GM10847 (cell line): ENCODE data around the gene RPP30.

Source experiments
- POLR2A ChIP-seq: IDR thresholded peaks from 2 replicates; pipeline ENCODE4 v1.6.1; 2011; ENCODE audit not compliant: insufficient read length; ENCODE audit errors: extremely low read depth

RPP30 gene

DNA sequence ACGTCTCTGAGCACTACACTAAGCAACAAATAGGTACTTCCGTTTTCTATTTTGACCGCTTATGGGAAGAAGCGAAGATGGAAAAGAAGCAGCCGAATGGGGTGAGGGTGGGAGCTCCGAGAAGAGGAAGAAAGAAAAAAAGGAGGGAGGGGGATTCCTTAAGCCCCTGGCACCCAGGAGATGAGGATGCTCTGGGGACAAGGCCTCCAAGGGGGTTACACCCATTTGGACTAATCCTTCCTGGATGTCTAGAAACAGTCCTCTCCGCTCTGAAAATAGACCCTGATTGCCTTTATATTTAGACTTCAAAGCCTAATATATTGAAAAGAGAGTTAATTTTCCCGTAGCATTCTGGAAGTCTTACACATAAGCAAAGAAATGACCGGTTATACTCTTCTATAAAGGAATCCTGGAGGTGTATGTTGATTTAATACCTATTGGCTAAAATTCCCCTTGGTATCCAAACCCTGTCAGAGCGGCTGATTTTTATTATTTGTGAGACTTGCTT, 13.3 kb upstream of the RPP30 start:
- no peak for TF ChIP-seq POLR2A

DNA sequence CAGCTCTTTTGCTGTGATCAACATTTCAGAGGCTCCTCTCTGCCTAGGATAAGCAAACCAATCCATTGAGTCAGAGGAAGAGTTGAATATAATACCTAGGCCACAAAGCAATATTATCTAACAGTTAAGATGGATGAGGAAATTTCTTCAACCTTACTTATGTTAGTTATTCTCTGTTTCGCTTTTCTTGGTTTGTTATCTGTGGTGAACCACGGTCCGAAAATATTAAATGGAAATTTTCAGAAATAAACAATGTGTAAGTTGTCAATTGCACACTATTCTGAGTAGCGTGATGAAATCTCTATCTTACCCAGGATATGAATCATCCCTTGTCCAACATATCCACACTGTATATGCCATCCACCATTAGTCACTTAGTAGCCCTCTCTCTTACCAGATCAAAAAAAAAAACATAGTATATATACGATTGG, 12.4 kb upstream of the RPP30 start:
- no peak for TF ChIP-seq POLR2A

DNA sequence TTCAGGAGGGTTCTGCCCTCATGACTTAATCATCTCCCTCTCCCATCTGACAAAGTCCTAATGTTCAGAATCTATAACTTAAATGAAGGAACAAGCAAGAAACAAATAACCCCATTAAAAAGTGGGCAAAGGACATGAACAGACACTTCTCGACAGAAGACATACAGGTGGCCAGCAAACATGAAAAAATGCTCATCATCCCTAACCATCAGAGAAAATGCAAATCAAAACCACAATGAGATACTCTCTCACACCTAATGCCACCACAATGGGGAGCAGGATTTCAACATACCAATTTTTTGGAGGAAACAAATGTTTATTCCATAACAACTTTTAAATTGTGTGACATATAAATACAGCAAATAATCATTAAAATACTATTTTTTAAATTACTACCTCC, 11.0 kb upstream of the RPP30 start:
- TF ChIP-seq POLR2A: no peak

DNA sequence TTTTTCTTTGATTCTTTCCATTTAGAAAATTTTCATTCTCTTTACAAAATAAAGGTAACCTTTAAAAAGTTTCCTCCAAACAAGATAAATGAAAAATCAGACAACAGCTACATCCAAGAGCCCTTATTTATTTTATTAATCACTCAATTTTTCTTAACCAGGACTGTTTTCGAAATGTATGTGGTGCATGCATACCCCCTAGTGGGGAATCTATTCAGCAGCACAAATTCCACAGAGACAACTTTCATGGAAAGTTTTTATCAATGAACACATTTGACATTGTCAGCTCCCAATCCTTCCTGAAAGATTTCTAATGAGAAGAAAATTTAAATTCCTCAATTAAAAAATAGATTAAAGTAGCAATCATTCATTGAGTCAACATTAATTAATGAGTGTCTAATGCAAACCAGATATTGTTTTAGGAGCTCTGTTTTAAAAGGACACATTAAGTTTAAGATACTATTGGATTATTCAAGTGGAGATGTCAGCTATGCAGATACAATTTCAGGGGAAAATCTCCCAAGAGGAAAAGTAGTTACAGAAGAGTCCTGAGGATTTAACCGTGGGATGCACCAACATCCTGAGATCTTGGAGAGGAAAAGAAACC, 8.8 kb upstream of the RPP30 start:
- no peak for TF ChIP-seq POLR2A

DNA sequence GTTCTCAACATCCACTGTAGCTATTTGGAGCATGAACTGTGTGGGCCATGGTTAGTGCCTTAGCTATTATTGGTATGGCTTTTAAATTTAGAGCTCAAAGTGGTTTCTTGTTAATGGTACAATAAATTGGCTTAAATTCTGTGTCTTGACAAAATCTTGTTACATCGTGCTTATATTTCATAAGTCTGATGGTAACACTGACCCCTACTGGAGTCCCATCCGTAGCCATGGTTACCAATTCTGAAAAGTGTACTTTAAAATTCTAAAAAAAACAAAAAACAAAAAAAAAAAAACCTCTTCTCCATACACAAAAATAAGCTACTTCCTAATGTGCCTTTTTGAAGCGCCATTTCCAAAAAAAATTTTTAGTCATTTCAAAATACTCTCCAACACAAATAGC, 6.4 kb upstream of the RPP30 start:
- no peak for TF ChIP-seq POLR2A

DNA sequence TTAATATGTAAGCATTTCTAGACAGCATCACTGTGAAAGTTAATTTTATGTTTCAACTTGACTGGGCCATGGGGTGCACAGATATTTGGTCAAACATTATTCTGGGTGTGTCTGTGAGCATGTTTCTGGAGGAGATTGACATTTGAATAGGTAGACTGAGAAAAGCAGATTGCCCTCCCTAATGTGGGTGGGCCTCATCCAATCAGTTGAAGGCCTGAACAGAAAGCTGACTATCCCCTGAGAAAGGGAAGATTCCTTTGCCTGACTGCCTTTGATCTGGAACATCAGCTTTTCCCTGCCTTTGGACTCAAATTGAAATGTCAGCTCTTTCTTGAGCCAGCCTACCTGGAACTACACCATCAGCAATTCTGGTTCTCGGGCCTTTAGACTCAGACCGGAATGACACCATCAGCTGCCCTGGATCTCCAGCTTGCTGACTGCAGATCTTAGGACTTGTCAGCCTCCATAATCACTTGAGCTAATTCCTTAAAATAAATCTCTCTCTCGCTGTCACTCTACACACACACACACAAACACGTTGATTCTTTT, 5.7 kb upstream of the RPP30 start:
- TF ChIP-seq POLR2A: no peak

DNA sequence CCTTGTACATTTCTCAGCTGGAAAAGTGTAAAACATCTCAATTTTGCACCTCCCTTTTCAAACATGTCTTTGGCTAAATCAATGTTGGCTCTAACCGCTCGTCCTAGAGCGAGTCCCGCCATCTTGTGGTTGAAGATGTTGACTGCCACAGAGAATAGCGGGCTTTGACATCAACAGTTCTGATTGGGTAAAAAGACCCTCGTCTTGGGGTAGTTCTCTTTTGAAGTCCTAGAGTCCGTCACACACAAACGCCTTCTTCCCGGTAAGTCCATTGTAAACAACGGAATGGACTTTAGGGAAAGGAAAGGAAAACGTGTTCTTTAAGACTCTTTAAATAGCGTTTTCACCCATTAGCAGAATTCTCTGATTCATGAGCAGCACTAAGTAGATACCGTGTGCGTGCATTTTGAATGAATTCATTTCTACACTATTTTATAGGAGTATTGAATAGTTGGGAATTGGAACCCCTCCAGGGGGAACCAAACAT, 452 bp upstream of the RPP30 start:
- no peak for TF ChIP-seq POLR2A

DNA sequence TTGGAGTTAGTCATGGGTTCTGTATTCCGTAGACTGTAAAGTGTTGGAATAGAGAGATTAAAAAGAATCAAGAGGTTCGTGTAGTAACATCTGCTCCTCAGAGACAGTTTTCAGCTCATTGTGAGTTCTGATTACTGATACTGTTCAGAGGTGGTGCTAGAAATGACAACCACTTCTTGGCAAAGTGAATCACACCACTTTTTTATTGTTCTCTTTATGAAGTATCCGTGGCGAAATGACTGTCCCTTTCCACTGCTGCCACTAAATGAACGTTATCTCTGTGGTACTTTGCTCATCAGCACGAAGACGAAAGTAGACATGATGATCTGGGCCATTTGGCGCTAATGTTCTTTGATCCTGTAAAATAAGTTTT, 860 bp downstream of the RPP30 start:
- TF ChIP-seq POLR2A: no peak

DNA sequence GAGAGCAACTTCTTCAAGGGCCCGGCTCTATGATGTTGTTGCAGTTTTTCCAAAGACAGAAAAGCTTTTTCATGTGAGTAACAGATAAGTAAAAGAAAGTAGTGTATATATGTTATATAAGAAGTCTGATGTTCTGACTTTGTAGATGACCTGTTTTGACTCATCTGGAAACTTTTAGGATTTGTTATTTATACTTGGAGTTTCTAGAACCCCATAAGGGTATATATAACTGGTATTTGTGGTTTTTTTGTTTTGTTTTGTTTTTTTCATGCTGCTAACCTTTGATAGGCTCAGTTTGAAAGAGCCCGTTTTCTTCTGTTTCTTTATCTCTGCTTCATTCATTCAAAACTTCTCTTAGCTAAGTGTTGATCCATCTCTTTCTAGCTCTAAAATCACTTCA, 7.3 kb downstream of the RPP30 start:
- no peak for TF ChIP-seq POLR2A

DNA sequence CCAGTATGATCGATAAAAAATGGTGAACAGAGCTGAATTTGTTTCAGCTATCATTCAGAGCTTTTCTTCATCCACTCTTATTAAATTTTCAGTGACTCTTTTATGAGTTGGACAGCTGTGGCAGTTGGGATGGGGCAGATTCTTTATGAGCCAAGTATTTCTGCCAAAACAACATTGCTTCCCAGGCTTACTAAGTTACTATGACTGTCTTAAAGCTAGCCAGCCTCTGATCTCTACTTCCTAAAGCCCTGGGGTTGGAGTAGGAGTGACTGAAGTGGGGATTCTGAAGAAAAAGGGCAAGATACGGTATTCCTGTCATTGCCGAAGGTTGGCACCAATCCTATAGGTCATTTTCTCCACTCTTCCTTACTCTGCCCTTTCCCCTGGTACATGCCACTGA, 12.7 kb downstream of the RPP30 start:
- TF ChIP-seq POLR2A: no peak

DNA sequence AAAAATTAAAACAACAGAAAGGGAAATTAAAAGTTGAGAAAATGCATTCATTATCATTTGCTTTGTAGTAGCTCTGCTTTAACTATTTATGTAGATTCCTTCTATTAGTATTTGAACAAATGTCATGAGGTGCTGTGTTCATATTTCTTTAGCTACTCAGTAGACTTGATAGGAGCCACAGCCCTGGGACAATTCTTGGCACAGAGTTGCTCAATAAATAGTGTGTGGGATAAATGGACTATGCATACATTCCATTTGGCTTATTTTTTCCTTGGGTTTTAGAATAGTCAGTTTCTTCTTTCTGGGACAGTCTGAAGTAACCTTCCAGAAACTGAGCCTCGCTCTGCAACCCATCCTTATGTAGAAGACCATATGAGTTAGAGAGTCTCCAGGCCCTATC, 13.4 kb downstream of the RPP30 start:
- TF ChIP-seq POLR2A: no peak

DNA sequence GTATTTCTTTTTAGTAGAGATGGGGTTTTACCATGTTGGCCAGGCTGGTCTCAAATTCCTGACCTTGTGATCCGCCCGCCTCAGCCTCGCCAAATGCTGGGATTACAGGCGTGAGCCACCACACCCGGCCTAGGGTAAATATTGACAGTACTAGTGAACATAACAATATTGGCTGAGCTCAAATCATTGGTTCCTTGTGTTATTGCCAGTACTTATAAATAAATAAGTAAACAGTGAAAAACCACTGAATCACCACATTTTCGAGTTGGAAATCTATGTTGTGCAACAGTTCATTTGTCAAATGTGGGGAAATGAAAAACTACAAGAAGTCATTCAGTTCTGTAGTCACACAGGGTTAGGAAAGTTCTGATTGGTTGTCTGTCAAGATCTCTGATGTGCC, 15.8 kb downstream of the RPP30 start:
- TF ChIP-seq POLR2A: no peak

DNA sequence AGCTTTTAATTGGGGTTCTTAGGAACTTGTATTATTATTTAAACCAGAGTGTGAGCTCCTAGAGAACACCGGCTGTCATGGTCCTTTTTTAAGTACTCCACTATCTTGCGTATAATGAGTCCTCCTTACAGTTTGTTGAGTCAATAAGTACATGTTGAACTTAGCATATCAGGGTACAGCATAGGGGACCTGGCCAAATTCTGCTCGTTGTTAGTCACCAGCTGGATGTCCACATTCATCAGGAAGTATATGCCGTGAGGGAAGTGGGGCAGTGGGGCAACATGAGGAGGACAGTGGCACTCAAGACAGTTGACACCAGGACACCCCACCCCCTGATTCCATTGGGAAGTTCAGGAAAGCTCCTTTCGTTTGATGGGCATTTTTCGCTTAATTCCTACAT, 16.6 kb downstream of the RPP30 start:
- no peak for TF ChIP-seq POLR2A

DNA sequence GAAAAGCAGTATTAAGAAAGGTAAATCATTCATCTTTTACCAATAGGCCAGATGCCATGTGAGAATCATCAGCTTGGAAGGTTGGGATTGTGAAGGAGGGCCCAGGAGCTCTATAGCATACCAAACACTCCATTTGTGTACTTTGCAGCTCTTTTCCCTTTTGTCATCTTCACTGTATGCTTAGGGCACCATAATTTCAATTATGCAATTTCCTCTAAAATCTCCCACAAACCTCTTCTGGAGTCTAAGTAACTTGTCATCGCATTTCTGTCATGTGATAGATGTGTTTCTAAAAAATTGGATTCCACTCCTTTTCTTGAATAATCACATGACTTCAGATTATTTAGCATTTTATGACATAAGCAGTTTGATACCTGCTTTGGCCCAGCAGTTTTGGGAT, 17.9 kb downstream of the RPP30 start:
- no peak for TF ChIP-seq POLR2A

DNA sequence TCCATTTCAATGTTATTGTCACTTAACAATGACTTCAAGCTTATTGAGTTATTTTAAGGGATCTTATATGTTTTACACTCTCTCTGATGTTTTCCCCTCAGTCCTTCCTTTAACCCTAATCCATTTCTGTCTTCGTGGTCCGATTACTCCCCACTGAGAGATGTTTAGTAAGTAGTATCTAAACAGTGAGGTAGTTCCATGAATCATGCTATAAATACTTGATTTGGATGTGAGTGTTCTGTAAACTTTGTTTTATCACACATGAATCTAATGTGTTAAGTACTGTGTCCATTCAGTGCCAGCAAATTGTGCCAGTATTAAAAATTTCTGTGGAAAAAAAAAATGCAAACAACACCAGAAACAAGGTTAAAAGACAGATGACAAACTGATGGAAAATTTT, 18.6 kb downstream of the RPP30 start:
- TF ChIP-seq POLR2A: no peak

DNA sequence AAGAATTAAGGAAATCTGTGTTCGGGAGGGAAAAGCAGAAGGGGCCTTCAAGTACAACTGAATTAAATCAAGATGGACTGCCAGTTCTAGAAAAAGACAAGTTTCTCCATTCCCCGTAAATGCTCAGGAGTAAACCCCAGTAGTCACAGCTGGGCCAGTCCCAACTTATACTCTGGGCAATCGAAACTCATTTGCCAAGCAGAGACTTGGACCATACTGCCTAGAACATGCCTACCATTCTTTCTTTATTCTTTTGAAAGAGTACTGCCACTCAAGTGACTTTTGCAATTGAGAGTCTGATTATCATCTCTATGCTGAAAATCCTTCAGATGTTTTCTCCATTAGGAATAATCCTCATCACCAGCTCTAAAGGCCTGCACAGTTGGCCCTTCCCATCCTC, 21.4 kb downstream of the RPP30 start:
- no peak for TF ChIP-seq POLR2A

DNA sequence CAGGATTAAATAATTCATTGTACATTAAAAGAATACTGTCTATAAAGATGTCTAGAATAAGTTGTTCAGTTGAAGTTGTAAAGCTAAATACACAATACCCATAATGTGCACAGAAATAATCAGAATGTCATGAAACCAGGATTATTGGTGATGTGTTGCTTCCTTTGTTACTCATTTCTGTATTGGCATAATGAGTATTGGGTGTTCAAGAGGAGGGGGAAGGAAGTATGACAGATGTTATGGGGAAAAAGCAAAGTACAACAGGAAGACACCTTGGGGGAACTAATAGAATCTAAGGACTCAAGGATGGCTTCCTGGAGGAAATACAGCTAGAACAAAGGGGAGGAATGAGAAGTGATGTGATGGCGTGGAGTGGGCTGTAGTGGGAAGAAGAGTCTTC, 34.2 kb downstream of the RPP30 start:
- TF ChIP-seq POLR2A: no peak
